ENCODE results near the gene ZBTB7C. TPM values are rescaled to one million over a fixed set of nuclear protein-coding genes. Genes with fewer than 3 reads are reported as not detected.

ZBTB7C gene
- total RNA-seq, 1 donor from 2014 or later, result 0.15 TPM

DNA sequence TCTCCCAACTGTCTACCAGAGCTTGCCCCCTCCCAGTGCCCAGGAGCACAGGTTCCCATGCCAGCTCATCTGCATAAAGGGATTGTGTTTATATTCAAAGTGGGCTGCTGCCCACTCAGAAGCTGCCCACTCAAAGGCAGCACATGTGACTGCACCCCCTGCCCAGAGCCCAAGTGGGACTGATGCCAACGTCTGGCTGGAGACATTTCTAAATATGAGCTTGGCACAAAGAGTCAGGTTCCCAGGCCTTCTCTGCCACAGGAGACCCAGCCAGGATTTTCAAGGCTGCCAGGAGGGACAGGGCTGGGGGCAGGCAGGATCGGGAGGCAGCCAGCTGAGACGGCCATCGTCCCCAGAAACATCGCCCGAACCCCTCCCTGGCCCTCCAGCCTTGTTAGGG, 67.1 kb downstream of the ZBTB7C start:
- no peaks in the 10 kb centered on the region for H3F3A ChIP-seq (ENCODE audit: low read depth)
- Mint-ChIP-seq H3K9me3 (no peaks in the 10 kb centered on the region), H3K27me3 (ENCODE audit: insufficient read depth, low read depth) (no peaks in the 10 kb centered on the region), H3K27ac (peak overlapping the region; percentile 47), H3K4me3 (no peak overlapping the region), H3K36me3 (no peaks in the 10 kb centered on the region), H3K4me1 (peaks cover 25% of the 10 kb centered on the region)
- H3K4me3 ChIP-seq, result no peak overlapping the region
- H3K27ac ChIP-seq, result no peak overlapping the region
- TF ChIP-seq, protein P1, sequence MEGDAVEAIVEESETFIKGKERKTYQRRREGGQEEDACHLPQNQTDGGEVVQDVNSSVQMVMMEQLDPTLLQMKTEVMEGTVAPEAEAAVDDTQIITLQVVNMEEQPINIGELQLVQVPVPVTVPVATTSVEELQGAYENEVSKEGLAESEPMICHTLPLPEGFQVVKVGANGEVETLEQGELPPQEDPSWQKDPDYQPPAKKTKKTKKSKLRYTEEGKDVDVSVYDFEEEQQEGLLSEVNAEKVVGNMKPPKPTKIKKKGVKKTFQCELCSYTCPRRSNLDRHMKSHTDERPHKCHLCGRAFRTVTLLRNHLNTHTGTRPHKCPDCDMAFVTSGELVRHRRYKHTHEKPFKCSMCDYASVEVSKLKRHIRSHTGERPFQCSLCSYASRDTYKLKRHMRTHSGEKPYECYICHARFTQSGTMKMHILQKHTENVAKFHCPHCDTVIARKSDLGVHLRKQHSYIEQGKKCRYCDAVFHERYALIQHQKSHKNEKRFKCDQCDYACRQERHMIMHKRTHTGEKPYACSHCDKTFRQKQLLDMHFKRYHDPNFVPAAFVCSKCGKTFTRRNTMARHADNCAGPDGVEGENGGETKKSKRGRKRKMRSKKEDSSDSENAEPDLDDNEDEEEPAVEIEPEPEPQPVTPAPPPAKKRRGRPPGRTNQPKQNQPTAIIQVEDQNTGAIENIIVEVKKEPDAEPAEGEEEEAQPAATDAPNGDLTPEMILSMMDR (IDR thresholded peaks at IDR 0.05), result no peak
- TF ChIP-seq EZH2 (IDR thresholded peaks at IDR 0.05) (no peak), EZH2phosphoT487 (IDR thresholded peaks at IDR 0.05) (no peak)
- no peaks in the 10 kb centered on the region for H3K79me2 ChIP-seq (ENCODE audit: low read depth)
- H3K36me3 ChIP-seq, result no peaks in the 10 kb centered on the region
- H4K20me1 ChIP-seq (ENCODE audit: low read depth), result no peaks in the 10 kb centered on the region
- H3K27me3 ChIP-seq, result no peaks in the 10 kb centered on the region
- H2AFZ ChIP-seq (replicated peaks), result peak overlapping the region; percentile 31
- DNase-seq (ENCODE audit: low spot score), result peak; percentile 34
- H3K9ac ChIP-seq, result no peak overlapping the region
- peak overlapping the region; percentile 15 for H3K4me2 ChIP-seq
- H3K4me1 ChIP-seq, result peaks cover 20% of the 10 kb centered on the region
- no peaks in the 10 kb centered on the region for H3K9me3 ChIP-seq (ENCODE audit: low read depth)

DNA sequence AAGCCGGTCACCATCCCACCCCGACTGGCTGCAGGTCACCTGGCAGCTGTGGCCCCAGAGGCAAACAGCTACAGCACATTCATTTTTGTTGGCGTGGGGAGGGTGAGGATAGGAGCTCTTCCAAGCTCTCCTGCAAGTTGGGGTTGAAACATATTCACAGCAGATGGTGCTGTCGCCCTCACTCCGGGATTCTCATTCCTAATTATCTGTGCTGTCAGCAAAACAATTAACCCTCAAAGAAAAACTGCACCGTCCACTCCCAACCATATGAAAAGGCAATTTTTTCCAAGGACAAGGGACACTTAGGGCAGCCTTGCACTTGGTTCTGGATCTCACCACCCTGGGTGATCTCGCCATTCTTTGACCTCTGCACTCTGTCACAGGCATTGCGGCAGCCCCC, 68.6 kb downstream of the ZBTB7C start:
- H3K27ac Mint-ChIP-seq, result no peak overlapping the region
- H3K27me3 Mint-ChIP-seq (ENCODE audit: insufficient read depth, low read depth), result no peaks in the 10 kb centered on the region
- no peak for DNase-seq (ENCODE audit: low spot score)
- H3F3A ChIP-seq (ENCODE audit: low read depth), result no peaks in the 10 kb centered on the region
- peaks cover 20% of the 10 kb centered on the region for H3K4me1 ChIP-seq
- H3K9me3 Mint-ChIP-seq, result no peaks in the 10 kb centered on the region
- H3K27ac ChIP-seq, result no peak overlapping the region
- H3K9ac ChIP-seq, result no peak overlapping the region
- H3K9me3 ChIP-seq (ENCODE audit: low read depth), result no peaks in the 10 kb centered on the region
- no peak overlapping the region for H2AFZ ChIP-seq (replicated peaks)
- H3K4me3 ChIP-seq, result no peak overlapping the region
- H3K4me3 Mint-ChIP-seq, result no peak overlapping the region
- no peaks in the 10 kb centered on the region for H3K27me3 ChIP-seq
- no peaks in the 10 kb centered on the region for H3K36me3 Mint-ChIP-seq
- H3K36me3 ChIP-seq, result no peaks in the 10 kb centered on the region
- H3K4me2 ChIP-seq, result no peak overlapping the region
- H3K4me1 Mint-ChIP-seq, result peaks cover 25% of the 10 kb centered on the region
- H4K20me1 ChIP-seq (ENCODE audit: low read depth), result no peaks in the 10 kb centered on the region
- TF ChIP-seq, protein P1 (IDR thresholded peaks at IDR 0.05), result no peak
- TF ChIP-seq EZH2 (IDR thresholded peaks at IDR 0.05), result no peak
- no peak for TF ChIP-seq EZH2phosphoT487 (IDR thresholded peaks at IDR 0.05)
- no peaks in the 10 kb centered on the region for H3K79me2 ChIP-seq (ENCODE audit: low read depth)

DNA sequence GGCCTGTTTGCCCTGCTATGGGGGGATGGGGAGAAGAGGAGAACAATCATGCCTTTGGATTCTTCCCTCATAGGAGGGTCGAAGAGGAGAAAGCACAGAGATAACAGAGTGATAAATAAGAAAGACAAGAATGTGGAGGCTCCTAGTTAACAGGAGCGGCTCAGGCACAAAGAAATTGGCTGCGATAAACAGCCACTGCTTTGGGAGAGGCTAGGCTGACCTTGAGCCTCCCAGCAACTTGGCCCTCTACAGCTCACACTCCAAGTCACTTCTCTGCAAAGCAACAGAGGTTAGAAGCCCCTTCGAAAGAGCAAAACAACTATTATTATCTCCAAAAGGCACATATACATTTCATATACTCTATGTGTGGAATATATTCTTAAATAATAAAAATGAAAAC, 69.5 kb downstream of the ZBTB7C start:
- no peak overlapping the region for H3K27ac Mint-ChIP-seq
- no peak overlapping the region for H3K27ac ChIP-seq
- DNase-seq (ENCODE audit: low spot score), result no peak

More for the DNA sequence above, 69.5 kb downstream of the ZBTB7C start:
- Histone ChIP-seq H3K9me3 (ENCODE audit: low read depth) (no peaks in the 10 kb centered on the region), H3K36me3 (no peaks in the 10 kb centered on the region), H3F3A (ENCODE audit: low read depth) (no peaks in the 10 kb centered on the region), H3K27me3 (no peaks in the 10 kb centered on the region), H3K9ac (no peak overlapping the region), H3K4me2 (no peak overlapping the region), H3K79me2 (ENCODE audit: low read depth) (no peaks in the 10 kb centered on the region), H2AFZ (replicated peaks) (no peak overlapping the region), H3K4me3 (no peak overlapping the region), H3K4me1 (peaks cover 20% of the 10 kb centered on the region), H4K20me1 (ENCODE audit: low read depth) (no peaks in the 10 kb centered on the region)
- H3K9me3 Mint-ChIP-seq, result no peaks in the 10 kb centered on the region
- H3K27me3 Mint-ChIP-seq (ENCODE audit: insufficient read depth, low read depth), result no peaks in the 10 kb centered on the region
- H3K36me3 Mint-ChIP-seq, result no peaks in the 10 kb centered on the region
- no peak overlapping the region for H3K4me3 Mint-ChIP-seq
- H3K4me1 Mint-ChIP-seq, result peaks cover 25% of the 10 kb centered on the region
- TF ChIP-seq EZH2 (IDR thresholded peaks at IDR 0.05) (no peak), EZH2phosphoT487 (IDR thresholded peaks at IDR 0.05) (no peak)
- TF ChIP-seq, protein P1 (IDR thresholded peaks at IDR 0.05), result no peak
